Prostate gland (tissue), 2 donors: ENCODE data around the gene AGPAT4. TPM values are rescaled to one million over a fixed set of nuclear protein-coding genes. Genes with fewer than 3 reads are reported as not detected.

Experiments used
- DNase-seq: peaks from one replicate; pipeline ENCODE4 v3.0.0-alpha.2; 2019; ENCODE audit warnings: low spot score
- H3K27ac ChIP-seq, 2 donors: fragments of 200-600 bp; sonication (generic); 2 replicates each; pipeline ENCODE4 v1.5.1; 2017 to 2019
- H3K27me3 ChIP-seq: fragments of 200-600 bp; sonication (generic); replicated peaks from 2 replicates; pipeline ENCODE4 v1.5.1; 2019; ENCODE audit not compliant: insufficient read depth
- H3K36me3 ChIP-seq, 2 donors: fragments of 200-600 bp; sonication (generic); 1 replicate in 1 of 2; 2 replicates in 1 of 2; pipeline versions ENCODE4 v1.5.1 to v1.8.1; 2017 to 2019
- H3K4me1 ChIP-seq: fragments of 200-600 bp; sonication (generic); replicated peaks from 2 replicates; pipeline ENCODE4 v1.5.1; 2019
- H3K4me3 ChIP-seq, 2 donors: fragments of 200-600 bp; sonication (generic); 2 replicates each; pipeline ENCODE4 v1.5.1; 2017 to 2019
- H3K9me3 ChIP-seq: fragments of 200-600 bp; sonication (generic); 2 replicates; pipeline ENCODE4 v1.5.1; 2017
- CTCF ChIP-seq, 4 experiments: fragments of 200-600 bp in 2 of 4; fragments of 450-650 bp in 2 of 4; sonication (generic) in 2 of 4; IDR thresholded peaks; 1 replicate in 3 of 4; 2 replicates in 1 of 4; pipeline ENCODE4 v1.5.1; 2016 to 2019; ENCODE audit warnings: antibody characterized with exemption in 4 of 4, mild to moderate bottlenecking in 2 of 4, moderate library complexity in 2 of 4
- POLR2A ChIP-seq: fragments of 450-650 bp; IDR thresholded peaks from one replicate; pipeline ENCODE4 v1.6.1; 2016; ENCODE audit warnings: antibody characterized with exemption, mild to moderate bottlenecking
- POLR2AphosphoS5 ChIP-seq: sonication (generic); formaldehyde crosslinking; IDR thresholded peaks from one replicate; pipeline ENCODE4 v1.6.1; 2017; ENCODE audit warnings: antibody characterized with exemption
- WGBS: methylation state at CpG from one replicate; pipeline ENCODE4 v1.1.5; 2018; 5-methylcytosine and 5-hydroxymethylcytosine counted together
- intact Hi-C: fragments of 100-400 bp; cut with DNase I; formaldehyde crosslinking; loops from one replicate; pipeline ENCODE4 v1.14.2; 2022
- total RNA-seq, 2 donors: library from RNA; depleted of rRNA; stranded (reverse); fragments of >200 nt; gene quantifications; one replicate each; pipeline ENCODE4 v1.1.0, GENCODE V29; 2016

Gene AGPAT4
- total RNA-seq, 2 donors from 2014 or later, result 1.7 to 4.2 TPM

DNA sequence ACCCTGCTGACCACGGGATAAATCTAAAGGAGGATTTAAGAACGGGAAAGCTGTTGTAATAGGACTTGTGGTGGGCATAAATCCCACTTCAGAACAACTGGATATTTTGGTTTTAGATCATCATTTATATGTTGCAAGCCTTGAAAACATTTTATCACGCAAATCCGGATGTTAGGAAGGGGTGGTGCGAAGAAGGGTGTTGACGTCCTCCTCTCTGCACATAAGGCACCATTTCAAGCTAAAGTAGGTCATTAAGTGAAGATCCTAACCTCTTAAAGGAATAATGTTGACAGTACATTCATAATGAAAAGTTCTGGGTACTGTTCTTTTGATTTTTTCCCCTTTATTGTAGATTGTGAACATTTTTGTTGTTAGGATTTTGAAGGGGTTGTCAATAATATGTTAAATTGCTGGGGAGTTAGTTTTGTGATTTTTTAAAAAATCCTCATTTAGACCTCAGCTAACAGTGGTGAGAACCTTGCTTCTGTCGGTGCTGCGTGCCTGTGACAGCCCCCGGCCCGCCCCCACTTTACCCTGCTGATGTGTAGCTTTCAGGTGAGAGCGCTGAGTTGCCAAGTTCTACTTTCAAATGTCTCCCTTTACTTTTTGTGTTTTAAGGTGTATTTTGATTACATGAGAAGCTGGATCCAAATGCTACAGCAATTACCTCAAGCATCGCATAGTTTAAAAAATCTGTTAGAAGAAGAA, 193.4 kb downstream of the AGPAT4 start:
- Histone ChIP-seq H3K4me3 (no peak overlapping the region), H3K27ac (no peak overlapping the region), H3K9me3 (no peaks in the 10 kb centered on the region), H3K4me1 (no peaks in the 10 kb centered on the region), H3K36me3 (peaks cover 0 to 4% of the 10 kb centered on the region in 2 donors), H3K27me3 (no peaks in the 10 kb centered on the region)
- no peak for DNase-seq
- intact Hi-C loops, result no loop called here
- TF ChIP-seq CTCF (IDR thresholded peaks at IDR 0.05) (no peak), POLR2A (no peak), POLR2AphosphoS5 (no peak)
- WGBS, result 93% methylated on average over 12 of the region's 12 CpGs
